ENCODE data around the gene OMP. TPM values are rescaled to one million over a fixed set of nuclear protein-coding genes. Genes with fewer than 3 reads are reported as not detected.

The OMP gene, protein sequence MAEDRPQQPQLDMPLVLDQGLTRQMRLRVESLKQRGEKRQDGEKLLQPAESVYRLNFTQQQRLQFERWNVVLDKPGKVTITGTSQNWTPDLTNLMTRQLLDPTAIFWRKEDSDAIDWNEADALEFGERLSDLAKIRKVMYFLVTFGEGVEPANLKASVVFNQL
- total RNA-seq = under 1 TPM in 1 of 2 experiments, not detected in 1; 0.79 TPM
- polyA plus RNA-seq = not detected

DNA sequence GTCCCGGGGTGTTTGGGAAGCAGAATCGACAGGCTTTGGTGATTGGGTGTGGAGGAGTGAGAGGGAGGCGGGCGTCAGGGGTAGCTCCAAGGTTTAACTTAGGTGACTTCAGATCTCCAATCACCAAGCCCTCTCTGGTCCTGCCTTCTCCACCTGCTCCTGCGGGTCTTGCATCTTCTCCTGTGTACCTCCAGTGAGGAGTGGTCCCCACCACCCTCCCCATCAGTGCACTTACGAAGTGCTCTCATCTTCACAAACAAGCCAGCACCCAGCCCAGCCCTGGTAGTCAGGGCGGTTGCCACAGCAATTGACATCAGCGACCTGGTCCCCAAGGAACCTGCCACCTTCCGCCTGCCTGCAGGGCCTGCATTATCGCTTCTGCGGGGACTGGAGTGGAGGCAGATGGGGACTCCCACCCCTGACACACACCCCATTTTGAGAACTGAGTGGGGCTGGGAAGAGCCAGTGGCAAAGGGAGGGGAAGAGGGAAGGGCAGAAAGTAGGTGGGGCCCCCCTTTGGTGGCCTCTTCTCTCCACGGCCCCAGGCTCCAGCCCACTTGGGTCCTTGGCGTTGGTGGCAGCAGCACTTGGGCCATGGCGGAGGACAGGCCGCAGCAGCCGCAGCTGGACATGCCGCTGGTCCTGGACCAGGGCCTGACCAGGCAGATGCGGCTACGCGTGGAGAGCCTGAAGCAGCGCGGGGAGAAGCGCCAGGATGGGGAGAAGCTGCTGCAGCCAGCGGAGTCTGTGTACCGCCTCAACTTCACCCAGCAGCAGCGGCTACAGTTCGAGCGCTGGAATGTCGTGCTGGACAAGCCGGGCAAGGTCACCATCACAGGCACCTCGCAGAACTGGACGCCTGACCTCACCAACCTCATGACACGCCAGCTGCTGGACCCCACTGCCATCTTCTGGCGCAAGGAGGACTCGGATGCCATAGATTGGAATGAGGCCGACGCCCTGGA lies at the start of gene OMP:
Gene OMP (plus strand): TSS at position 595 of the 965 bp plus-strand sequence. CDS start 0 bp downstream, at position 595.
- no peaks in the 10 kb centered on the region for H3K4me1 ChIP-seq (ENCODE audit: insufficient read depth, low read length)
- intact Hi-C loops (cut with micrococcal nuclease) = no loop called here
- CTCF ChIA-PET (ENCODE audit: partially characterized antibody) = interaction anchor here (1.0 to 1.9 kb wide), 2 partner anchors 11 kb away, joined by 3 to 6 read pairs; no protein-coding TSS in a partner anchor
- H3K4me3 ChIP-seq (ENCODE audit: low read length in 2 of 2) = no peak within 1 kb of the TSS
- Mint-ChIP-seq H3K9me3 (no peaks in the 10 kb centered on the region), H3K4me3 (no peak within 1 kb of the TSS), H3K36me3 (no peaks in the 10 kb centered on the region), H3K27me3 (no peaks in the 10 kb centered on the region), H3K27ac (peak within 1 kb of the TSS in 2 of 7 donors; percentile 57 to 77), H3K4me1 (peaks cover 0 to 2% (median 0%) of the 10 kb centered on the region in 4 donors)
- no peak for DNase-seq
- H3K9me3 ChIP-seq (ENCODE audit: control insufficient read depth in 1 of 2, low read length in 2 of 2) = no peaks in the 10 kb centered on the region
- no peaks in the 10 kb centered on the region for H3K36me3 ChIP-seq (ENCODE audit: insufficient read depth, low read length)
- POLR2A ChIA-PET (ENCODE audit: partially characterized antibody) = no interaction called here
- no peak within 1 kb of the TSS for H3K27ac ChIP-seq (ENCODE audit: low read depth, low read length)
- H3K27me3 ChIP-seq (ENCODE audit: insufficient read depth, low read length) = no peaks in the 10 kb centered on the region

DNA sequence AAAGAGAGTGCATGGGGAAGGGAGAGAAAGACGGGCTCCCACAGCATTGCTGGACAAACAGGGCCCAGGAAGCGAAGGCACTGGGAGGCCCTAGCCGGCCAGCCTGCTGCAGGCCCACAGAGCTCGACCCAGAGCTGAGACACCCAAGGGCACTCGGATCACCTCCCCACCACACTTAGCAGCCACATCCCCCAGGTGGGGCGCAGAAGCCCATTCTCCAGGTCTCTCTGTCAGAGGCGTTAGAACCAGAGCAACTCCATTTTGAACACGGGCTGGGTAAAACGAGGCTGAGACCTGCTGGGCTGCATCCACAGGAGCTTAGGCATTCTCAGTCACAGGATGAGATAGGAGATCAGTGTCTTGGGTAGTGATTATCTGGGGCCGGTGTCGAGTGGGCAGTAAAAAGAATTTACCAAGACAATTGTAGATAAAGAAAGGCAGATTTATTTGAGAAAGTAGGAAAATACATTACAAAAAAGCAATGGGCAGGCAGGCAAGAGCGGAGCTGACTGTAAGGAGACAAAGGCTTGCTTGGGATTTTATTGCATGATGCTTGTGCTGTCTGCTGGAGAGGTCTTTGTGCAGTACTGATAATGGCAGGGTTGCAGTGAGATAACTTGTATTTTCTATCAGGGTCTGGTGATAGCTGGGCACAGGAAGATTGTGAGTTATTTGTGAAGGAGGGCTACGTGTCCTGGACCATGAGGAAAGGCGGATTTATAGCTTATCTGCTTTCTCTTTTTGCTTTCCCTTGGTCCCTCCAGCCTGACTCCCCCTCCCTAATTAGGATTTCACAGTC lies 49.2 kb upstream of the OMP start:
- no peak overlapping the region for H3K4me3 Mint-ChIP-seq
- Histone ChIP-seq H3K27ac (ENCODE audit: low read depth, low read length) (no peak overlapping the region), H3K4me3 (ENCODE audit: low read length in 2 of 2) (no peak overlapping the region), H3K36me3 (ENCODE audit: insufficient read depth, low read length) (no peaks in the 10 kb centered on the region), H3K27me3 (ENCODE audit: insufficient read depth, low read length) (no peaks in the 10 kb centered on the region), H3K4me1 (ENCODE audit: insufficient read depth, low read length) (no peaks in the 10 kb centered on the region), H3K9me3 (ENCODE audit: control insufficient read depth in 1 of 2, low read length in 2 of 2) (no peaks in the 10 kb centered on the region)
- DNase-seq = no peak
- peaks cover 0 to 17% (median 6%) of the 10 kb centered on the region in 8 donors for H3K9me3 Mint-ChIP-seq
- no peaks in the 10 kb centered on the region for H3K4me1 Mint-ChIP-seq
- intact Hi-C loops (cut with micrococcal nuclease) = no loop called here
- H3K27me3 Mint-ChIP-seq = no peaks in the 10 kb centered on the region
- POLR2A ChIA-PET (ENCODE audit: partially characterized antibody) = interaction anchor here (0.6 kb wide), 1 partner anchor 374 kb away, joined by 3 read pairs; no protein-coding TSS in a partner anchor
- peak overlapping the region in 1 of 7 donors; percentile 6 for H3K27ac Mint-ChIP-seq
- peaks cover 1 to 3% of the 10 kb centered on the region in 2 donors for H3K36me3 Mint-ChIP-seq
- CTCF ChIA-PET (ENCODE audit: partially characterized antibody) = interaction anchor here (4.4 kb wide), 1 partner anchor 38 kb away, joined by 17 read pairs; no protein-coding TSS in a partner anchor

DNA sequence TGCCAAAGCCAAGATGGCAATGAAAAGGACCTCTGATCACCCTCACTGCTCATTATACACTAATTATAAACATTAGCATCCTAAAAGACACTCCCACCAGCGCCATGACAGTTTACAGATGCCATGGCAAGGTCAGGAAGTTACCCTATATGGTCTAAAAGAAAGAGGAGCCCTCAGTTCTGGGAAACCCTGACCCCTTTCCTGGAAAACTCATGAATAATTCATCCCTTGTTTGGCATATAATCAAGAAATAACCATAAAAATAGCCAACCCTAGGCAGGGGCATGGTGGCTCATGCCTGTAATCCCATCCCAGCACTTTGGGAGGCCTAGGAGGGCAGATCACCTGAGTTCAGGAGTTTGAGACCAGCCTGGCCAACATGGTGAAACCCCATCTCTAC lies 48.6 kb upstream of the OMP start:
- H3K4me1 ChIP-seq (ENCODE audit: insufficient read depth, low read length) = no peaks in the 10 kb centered on the region
- no peaks in the 10 kb centered on the region for H3K9me3 ChIP-seq (ENCODE audit: control insufficient read depth in 1 of 2, low read length in 2 of 2)
- Mint-ChIP-seq H3K4me3 (no peak overlapping the region), H3K27me3 (no peaks in the 10 kb centered on the region), H3K36me3 (peaks cover 1 to 3% of the 10 kb centered on the region in 2 donors), H3K9me3 (peaks cover 0 to 17% (median 6%) of the 10 kb centered on the region in 8 donors), H3K27ac (no peak overlapping the region), H3K4me1 (no peaks in the 10 kb centered on the region)
- no peak overlapping the region for H3K4me3 ChIP-seq (ENCODE audit: low read length in 2 of 2)
- H3K27me3 ChIP-seq (ENCODE audit: insufficient read depth, low read length) = no peaks in the 10 kb centered on the region
- ChIA-PET CTCF (ENCODE audit: partially characterized antibody) (interaction anchor here (4.4 kb wide), 1 partner anchor 37 kb away, joined by 17 read pairs; no protein-coding TSS in a partner anchor), POLR2A (ENCODE audit: partially characterized antibody) (interaction anchor here (0.6 kb wide), 1 partner anchor 375 kb away, joined by 3 read pairs; no protein-coding TSS in a partner anchor)
- no peak for DNase-seq
- H3K36me3 ChIP-seq (ENCODE audit: insufficient read depth, low read length) = no peaks in the 10 kb centered on the region
- no peak overlapping the region for H3K27ac ChIP-seq (ENCODE audit: low read depth, low read length)
- intact Hi-C loops (cut with micrococcal nuclease) = no loop called here

DNA sequence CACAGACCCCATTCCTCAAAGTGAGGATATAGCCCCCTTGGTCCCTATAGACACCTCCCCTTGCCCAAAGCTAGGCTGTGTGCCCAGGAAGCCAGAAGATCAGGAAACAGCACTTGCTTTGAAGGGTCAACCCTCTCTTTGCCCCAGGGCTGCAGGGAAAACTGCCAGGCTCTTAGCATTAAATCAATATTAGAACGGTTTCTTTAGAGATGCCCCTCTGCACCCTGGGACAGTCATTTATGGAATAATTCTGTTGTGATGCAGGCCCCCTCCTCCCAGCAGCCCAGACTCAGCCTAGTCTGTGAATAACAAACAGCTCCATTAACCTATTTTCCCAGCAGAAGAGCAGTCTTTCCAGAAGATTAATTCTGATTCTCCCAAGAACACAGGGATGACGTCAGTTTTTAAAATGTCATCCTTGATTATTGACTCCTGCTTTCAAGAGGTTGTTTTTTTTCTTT lies 47.5 kb upstream of the OMP start:
- H3K4me3 Mint-ChIP-seq = no peak overlapping the region
- Histone ChIP-seq H3K4me3 (ENCODE audit: low read length in 2 of 2) (no peak overlapping the region), H3K27ac (ENCODE audit: low read depth, low read length) (no peak overlapping the region), H3K36me3 (ENCODE audit: insufficient read depth, low read length) (no peaks in the 10 kb centered on the region), H3K4me1 (ENCODE audit: insufficient read depth, low read length) (no peaks in the 10 kb centered on the region), H3K9me3 (ENCODE audit: control insufficient read depth in 1 of 2, low read length in 2 of 2) (no peaks in the 10 kb centered on the region), H3K27me3 (ENCODE audit: insufficient read depth, low read length) (no peaks in the 10 kb centered on the region)
- H3K4me1 Mint-ChIP-seq = no peaks in the 10 kb centered on the region
- peaks cover 1 to 3% of the 10 kb centered on the region in 2 donors for H3K36me3 Mint-ChIP-seq
- H3K9me3 Mint-ChIP-seq = peaks cover 0 to 17% (median 6%) of the 10 kb centered on the region in 8 donors
- H3K27me3 Mint-ChIP-seq = peaks cover 0 to 1% of the 10 kb centered on the region in 2 donors
- POLR2A ChIA-PET (ENCODE audit: partially characterized antibody) = no interaction called here
- CTCF ChIA-PET (ENCODE audit: partially characterized antibody) = interaction anchor here (1.0 to 4.4 kb wide), 3 partner anchors 10 to 36 kb away, joined by 3 to 17 read pairs (median 3); no protein-coding TSS in a partner anchor
- DNase-seq = no peak
- H3K27ac Mint-ChIP-seq = no peak overlapping the region
- intact Hi-C loops (cut with micrococcal nuclease) = no loop called here

DNA sequence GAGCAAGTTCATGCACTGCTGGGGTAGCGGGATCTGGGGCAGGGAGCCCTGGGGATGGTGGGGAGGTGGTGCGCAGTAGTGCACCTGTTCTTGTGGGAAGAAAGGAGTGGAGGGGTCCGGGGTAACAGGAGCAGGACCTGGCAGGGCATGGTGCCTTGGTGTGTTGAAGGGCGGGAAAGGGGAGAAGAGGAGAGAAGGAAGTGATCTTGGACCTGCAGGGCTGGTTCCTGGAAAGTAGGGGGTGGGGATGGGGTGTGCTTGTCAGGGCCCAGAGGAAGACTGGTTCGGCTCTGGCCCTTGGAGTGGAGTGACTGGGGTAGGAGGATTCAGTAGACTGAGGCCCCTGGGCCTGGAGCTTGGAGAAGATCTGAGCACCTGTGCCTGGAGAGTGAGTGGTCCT lies 46.7 kb upstream of the OMP start:
- H3K27ac ChIP-seq (ENCODE audit: low read depth, low read length) = no peak overlapping the region
- no peaks in the 10 kb centered on the region for H3K4me1 ChIP-seq (ENCODE audit: insufficient read depth, low read length)
- H3K4me3 ChIP-seq (ENCODE audit: low read length in 2 of 2) = no peak overlapping the region
- no peak for DNase-seq
- Mint-ChIP-seq H3K9me3 (peaks cover 0 to 17% (median 6%) of the 10 kb centered on the region in 8 donors), H3K27ac (no peak overlapping the region), H3K4me1 (no peaks in the 10 kb centered on the region), H3K36me3 (peaks cover 1 to 3% of the 10 kb centered on the region in 2 donors), H3K4me3 (no peak overlapping the region), H3K27me3 (peaks cover 0 to 1% of the 10 kb centered on the region in 2 donors)
- no peaks in the 10 kb centered on the region for H3K27me3 ChIP-seq (ENCODE audit: insufficient read depth, low read length)
- ChIA-PET POLR2A (ENCODE audit: partially characterized antibody) (no interaction called here), CTCF (ENCODE audit: partially characterized antibody) (interaction anchor here (1.6 kb wide), 1 partner anchor 9 kb away, joined by 4 read pairs; no protein-coding TSS in a partner anchor)
- no peaks in the 10 kb centered on the region for H3K9me3 ChIP-seq (ENCODE audit: control insufficient read depth in 1 of 2, low read length in 2 of 2)
- intact Hi-C loops (cut with micrococcal nuclease) = no loop called here
- no peaks in the 10 kb centered on the region for H3K36me3 ChIP-seq (ENCODE audit: insufficient read depth, low read length)

DNA sequence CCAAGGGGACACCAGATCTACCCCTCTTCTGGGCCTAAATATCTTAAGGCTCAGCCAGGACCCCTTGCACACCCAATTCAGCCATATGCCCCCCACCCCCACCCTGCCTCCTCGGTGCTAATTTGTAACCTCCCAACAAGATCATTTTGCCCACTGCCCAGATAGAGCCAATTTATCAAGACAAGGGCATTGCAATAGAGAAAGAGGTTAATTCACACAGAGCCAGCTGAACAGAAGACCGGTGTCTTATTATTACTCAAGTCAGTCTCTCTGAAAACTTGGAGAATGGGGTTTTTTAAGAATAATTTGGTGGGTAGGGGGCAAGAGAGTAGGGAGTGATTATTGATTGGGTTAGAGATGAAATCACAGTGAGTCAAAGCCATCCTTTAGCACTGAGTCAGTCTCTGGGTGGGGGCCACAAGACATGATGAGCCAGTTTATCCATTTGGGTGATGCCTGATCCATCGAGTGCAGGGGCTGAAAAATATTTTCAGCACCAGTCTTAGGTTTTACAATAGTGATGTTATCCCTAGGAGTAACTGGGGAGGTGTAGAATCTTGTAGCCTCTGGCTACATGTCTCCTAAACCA lies 45.7 kb upstream of the OMP start:
- Histone ChIP-seq H3K9me3 (ENCODE audit: control insufficient read depth in 1 of 2, low read length in 2 of 2) (no peaks in the 10 kb centered on the region), H3K4me3 (ENCODE audit: low read length in 2 of 2) (no peak overlapping the region), H3K27me3 (ENCODE audit: insufficient read depth, low read length) (no peaks in the 10 kb centered on the region), H3K36me3 (ENCODE audit: insufficient read depth, low read length) (no peaks in the 10 kb centered on the region), H3K27ac (ENCODE audit: low read depth, low read length) (no peak overlapping the region), H3K4me1 (ENCODE audit: insufficient read depth, low read length) (no peaks in the 10 kb centered on the region)
- H3K27me3 Mint-ChIP-seq = peaks cover 0 to 1% of the 10 kb centered on the region in 2 donors
- intact Hi-C loops (cut with micrococcal nuclease) = no loop called here
- H3K36me3 Mint-ChIP-seq = peaks cover 1 to 3% of the 10 kb centered on the region in 2 donors
- H3K4me1 Mint-ChIP-seq = no peaks in the 10 kb centered on the region
- H3K27ac Mint-ChIP-seq = no peak overlapping the region
- no peak overlapping the region for H3K4me3 Mint-ChIP-seq
- ChIA-PET POLR2A (ENCODE audit: partially characterized antibody) (no interaction called here), CTCF (ENCODE audit: partially characterized antibody) (interaction anchor here (1.6 kb wide), 1 partner anchor 8 kb away, joined by 4 read pairs; no protein-coding TSS in a partner anchor)
- no peak for DNase-seq
- peaks cover 0 to 21% (median 8%) of the 10 kb centered on the region in 8 donors for H3K9me3 Mint-ChIP-seq
